HG03045 (cell line): ENCODE data around the gene TSGA10IP.

Experiments used
- ATAC-seq: cut with Tn5 transposase; IDR thresholded peaks from one replicate; pipeline ENCODE4 v1.9.1; 2021; ENCODE audit warnings: mild to moderate bottlenecking, moderate library complexity; ENCODE audit not compliant: unreplicated experiment

The TSGA10IP gene

GRCh38 chr11:65973439-65974110 lies 28.3 kb downstream of the TSGA10IP start:
- no peak for ATAC-seq

GRCh38 chr11:65975771-65976170 lies 30.5 kb downstream of the TSGA10IP start:
- no peak for ATAC-seq

- no peak for ATAC-seq
Measured at GRCh38 chr11:65976216-65977176, 31.2 kb downstream of the TSGA10IP start.

GRCh38 chr11:65977621-65978390 lies 32.5 kb downstream of the TSGA10IP start:
- no peak for ATAC-seq

GRCh38 chr11:65978391-65979238 lies 33.3 kb downstream of the TSGA10IP start:
- ATAC-seq, result no peak

- no peak for ATAC-seq
Measured at GRCh38 chr11:65979261-65979759, 34.0 kb downstream of the TSGA10IP start.

- ATAC-seq, result no peak
Measured at GRCh38 chr11:65981101-65981740, 35.9 kb downstream of the TSGA10IP start.

- ATAC-seq, result no peak
Measured at GRCh38 chr11:65981972-65982823, 36.9 kb downstream of the TSGA10IP start.

GRCh38 chr11:65982824-65983588 lies 37.7 kb downstream of the TSGA10IP start:
- no peak for ATAC-seq

- ATAC-seq, result no peak
Measured at GRCh38 chr11:65983589-65983987, 38.3 kb downstream of the TSGA10IP start.

- ATAC-seq, result no peak
Measured at GRCh38 chr11:65987336-65987735, 42.1 kb downstream of the TSGA10IP start.

GRCh38 chr11:65988791-65989592 lies 43.7 kb downstream of the TSGA10IP start:
- peak; percentile 88 for ATAC-seq

GRCh38 chr11:65992056-65992455 lies 46.8 kb downstream of the TSGA10IP start:
- no peak for ATAC-seq

- ATAC-seq, result no peak
Measured at GRCh38 chr11:65997286-65997685, 52.0 kb downstream of the TSGA10IP start.

- ATAC-seq, result peak; percentile 70
Measured at GRCh38 chr11:66001942-66002647, 56.8 kb downstream of the TSGA10IP start, which contains the start of the genes BANF1 and EIF1AD. TSS of gene BANF1 (plus strand) at chr11:66002503. CDS start at chr11:66003251, 748 bp downstream. TSS of gene EIF1AD (minus strand) at chr11:66002157. CDS start at chr11:66000389, 1,768 bp downstream.

- ATAC-seq, result peak; percentile 50
Measured at GRCh38 chr11:66002648-66003225, 57.5 kb downstream of the TSGA10IP start.
